Parathyroid adenoma (tissue), 2 donors: ENCODE measurements around the gene SPOCK2.

Experiments
- H2AFZ ChIP-seq: fragments of 300-600 bp; sonication (generic); one replicate; pipeline ENCODE4 v1.7.0; 2017; ENCODE audit warnings: antibody characterized with exemption, mild to moderate bottlenecking
- H3K27ac ChIP-seq: fragments of 300-600 bp; sonication (generic); one replicate; pipeline ENCODE4 v1.7.0; 2017
- H3K27me3 ChIP-seq: fragments of 300-600 bp; sonication (generic); one replicate; pipeline ENCODE4 v1.7.0; 2017; ENCODE audit warnings: low read length; ENCODE audit not compliant: control insufficient read depth, insufficient read depth
- H3K36me3 ChIP-seq: fragments of 300-600 bp; sonication (generic); one replicate; pipeline ENCODE4 v1.7.0; 2017; ENCODE audit warnings: low read length; ENCODE audit not compliant: control insufficient read depth, insufficient read depth
- H3K4me1 ChIP-seq: fragments of 300-600 bp; sonication (generic); one replicate; pipeline ENCODE4 v1.7.0; 2017; ENCODE audit warnings: control low read depth
- H3K4me2 ChIP-seq: fragments of 300-600 bp; sonication (generic); one replicate; pipeline ENCODE4 v1.7.0; 2017; ENCODE audit warnings: low read length
- H3K4me3 ChIP-seq: fragments of 300-600 bp; sonication (generic); one replicate; pipeline ENCODE4 v1.7.0; 2017; ENCODE audit warnings: low read depth, low read length
- H3K79me2 ChIP-seq: fragments of 300-600 bp; sonication (generic); one replicate; pipeline ENCODE4 v1.7.0; 2017; ENCODE audit warnings: control low read depth
- H3K9ac ChIP-seq: fragments of 300-600 bp; sonication (generic); one replicate; pipeline ENCODE4 v1.7.0; 2017; ENCODE audit warnings: mild to moderate bottlenecking
- H3K9me3 ChIP-seq: fragments of 300-600 bp; sonication (generic); one replicate; pipeline ENCODE4 v1.7.0; 2017; ENCODE audit warnings: low read length; ENCODE audit not compliant: control insufficient read depth
- CTCF ChIP-seq: fragments of 300-600 bp; sonication (generic); IDR thresholded peaks from one replicate; pipeline ENCODE4 v1.7.0; 2017; ENCODE audit warnings: antibody characterized with exemption, mild to moderate bottlenecking
- donor health status: primary hyperparathyroidism.

SPOCK2 gene

GRCh38 chr10:72027498-72027897, 60.9 kb downstream of the SPOCK2 start:
- H3K27ac ChIP-seq, result no peak overlapping the region
- no peaks in the 10 kb centered on the region for H3K79me2 ChIP-seq
- no peak overlapping the region for H2AFZ ChIP-seq
- no peaks in the 10 kb centered on the region for H3K27me3 ChIP-seq
- no peaks in the 10 kb centered on the region for H3K36me3 ChIP-seq
- H3K9ac ChIP-seq, result no peak overlapping the region
- H3K9me3 ChIP-seq, result no peaks in the 10 kb centered on the region
- no peak overlapping the region for H3K4me3 ChIP-seq
- TF ChIP-seq CTCF, result no peak
- H3K4me1 ChIP-seq, result no peaks in the 10 kb centered on the region
- H3K4me2 ChIP-seq, result no peak overlapping the region

- TF ChIP-seq CTCF, result no peak
- Histone ChIP-seq H2AFZ (no peak overlapping the region), H3K4me3 (no peak overlapping the region), H3K9me3 (no peaks in the 10 kb centered on the region), H3K36me3 (no peaks in the 10 kb centered on the region), H3K9ac (no peak overlapping the region), H3K4me1 (no peaks in the 10 kb centered on the region), H3K27ac (no peak overlapping the region), H3K4me2 (no peak overlapping the region), H3K27me3 (no peaks in the 10 kb centered on the region), H3K79me2 (no peaks in the 10 kb centered on the region)
Measured at GRCh38 chr10:72026278-72027111, 61.9 kb downstream of the SPOCK2 start.

- H3K4me1 ChIP-seq, result no peaks in the 10 kb centered on the region
- H3K27ac ChIP-seq, result no peak overlapping the region
- H3K4me2 ChIP-seq, result no peak overlapping the region
- no peak overlapping the region for H2AFZ ChIP-seq
- no peaks in the 10 kb centered on the region for H3K27me3 ChIP-seq
- TF ChIP-seq CTCF, result no peak
- no peaks in the 10 kb centered on the region for H3K36me3 ChIP-seq
- H3K9ac ChIP-seq, result no peak overlapping the region
- no peak overlapping the region for H3K4me3 ChIP-seq
- H3K79me2 ChIP-seq, result no peaks in the 10 kb centered on the region
- no peaks in the 10 kb centered on the region for H3K9me3 ChIP-seq
Measured at GRCh38 chr10:72025832-72026231, 62.5 kb downstream of the SPOCK2 start.

GRCh38 chr10:72025400-72025799, 63.0 kb downstream of the SPOCK2 start:
- no peaks in the 10 kb centered on the region for H3K4me1 ChIP-seq
- no peak overlapping the region for H3K27ac ChIP-seq
- no peak overlapping the region for H2AFZ ChIP-seq
- H3K9me3 ChIP-seq, result no peaks in the 10 kb centered on the region
- H3K9ac ChIP-seq, result no peak overlapping the region
- TF ChIP-seq CTCF, result no peak
- H3K79me2 ChIP-seq, result no peaks in the 10 kb centered on the region
- no peak overlapping the region for H3K4me3 ChIP-seq
- H3K36me3 ChIP-seq, result no peaks in the 10 kb centered on the region
- no peaks in the 10 kb centered on the region for H3K27me3 ChIP-seq
- H3K4me2 ChIP-seq, result no peak overlapping the region

GRCh38 chr10:72024596-72024995, 63.8 kb downstream of the SPOCK2 start:
- Histone ChIP-seq H3K4me1 (no peaks in the 10 kb centered on the region), H2AFZ (no peak overlapping the region), H3K9ac (no peak overlapping the region), H3K27me3 (no peaks in the 10 kb centered on the region), H3K4me2 (no peak overlapping the region), H3K79me2 (no peaks in the 10 kb centered on the region), H3K4me3 (no peak overlapping the region), H3K36me3 (no peaks in the 10 kb centered on the region), H3K9me3 (no peaks in the 10 kb centered on the region), H3K27ac (no peak overlapping the region)
- TF ChIP-seq CTCF, result no peak
